GM18907 (cell line): ENCODE results near the gene KCNJ6.
"Not testable (repeated sequence)": the region's sequence is repeated elsewhere in the genome, so short reads cannot be mapped to it uniquely, and the experiment has no call there.

Source experiments
- ATAC-seq: cut with Tn5 transposase; IDR thresholded peaks from one replicate; pipeline ENCODE4 v1.9.1; 2021; ENCODE audit warnings: mild to moderate bottlenecking, moderate library complexity; ENCODE audit not compliant: unreplicated experiment

Gene KCNJ6

GRCh38 chr21:37686991-37687810, 229.1 kb downstream of the KCNJ6 start:
- ATAC-seq: no peak

- ATAC-seq: no peak
Measured at GRCh38 chr21:37684547-37684946, 231.7 kb downstream of the KCNJ6 start.

- no peak for ATAC-seq
Measured at GRCh38 chr21:37684115-37684493, 232.2 kb downstream of the KCNJ6 start.

GRCh38 chr21:37683396-37684114, 232.7 kb downstream of the KCNJ6 start:
- no peak for ATAC-seq

GRCh38 chr21:37682966-37683365, 233.3 kb downstream of the KCNJ6 start:
- ATAC-seq: no peak

GRCh38 chr21:37677006-37677405, 239.3 kb downstream of the KCNJ6 start:
- no peak for ATAC-seq

GRCh38 chr21:37675202-37675801, 241.0 kb downstream of the KCNJ6 start:
- no peak for ATAC-seq

GRCh38 chr21:37673801-37674575, 242.3 kb downstream of the KCNJ6 start:
- no peak for ATAC-seq

GRCh38 chr21:37671381-37671780, 244.9 kb downstream of the KCNJ6 start:
- ATAC-seq: no peak

GRCh38 chr21:37670883-37671282, 245.4 kb downstream of the KCNJ6 start:
- ATAC-seq: no peak

GRCh38 chr21:37669249-37669648, 247.0 kb downstream of the KCNJ6 start:
- ATAC-seq: no peak

- no peak for ATAC-seq
Measured at GRCh38 chr21:37668462-37669239, 247.6 kb downstream of the KCNJ6 start.

GRCh38 chr21:37667380-37667779, 248.9 kb downstream of the KCNJ6 start:
- ATAC-seq: no peak

GRCh38 chr21:37665230-37666024, 250.8 kb downstream of the KCNJ6 start:
- ATAC-seq: no peak

- ATAC-seq: not testable (repeated sequence)
Measured at GRCh38 chr21:37662227-37662626, 254.0 kb downstream of the KCNJ6 start.

GRCh38 chr21:37660709-37661108, 255.5 kb downstream of the KCNJ6 start:
- ATAC-seq: no peak

GRCh38 chr21:37659874-37660273, 256.4 kb downstream of the KCNJ6 start:
- ATAC-seq: no peak

- ATAC-seq: no peak
Measured at GRCh38 chr21:37658817-37659458, 257.3 kb downstream of the KCNJ6 start.
